WERI-Rb-1 (cell line): ENCODE results near the gene GNAQ.

Experiments used
- DNase-seq: peaks from one replicate; pipeline ENCODE4 v3.0.0-alpha.2; 2020
- H3K27ac ChIP-seq: fragments of 250-450 bp; sonication (Bioruptor Pico); 2 replicates; pipeline ENCODE4 v1.5.1; 2020; ENCODE audit warnings: mild to moderate bottlenecking, moderate library complexity
- H3K27me3 ChIP-seq: fragments of 250-450 bp; sonication (Bioruptor Pico); 2 replicates; pipeline ENCODE4 v1.5.1; 2021; ENCODE audit warnings: mild to moderate bottlenecking, low read depth, moderate library complexity; ENCODE audit not compliant: insufficient read depth, severe bottlenecking
- H3K36me3 ChIP-seq: fragments of 250-450 bp; sonication (Bioruptor Pico); 2 replicates; pipeline ENCODE4 v1.5.1; 2020; ENCODE audit warnings: mild to moderate bottlenecking, moderate library complexity
- H3K4me3 ChIP-seq: 2 replicates; pipeline ENCODE4 v1.5.1; 2011; ENCODE audit warnings: low read depth, mild to moderate bottlenecking, control low read depth, low read length
- H3K9me3 ChIP-seq: fragments of 250-450 bp; sonication (Bioruptor Pico); 2 replicates; pipeline ENCODE4 v1.5.1; 2021; ENCODE audit warnings: mild to moderate bottlenecking, moderate library complexity; ENCODE audit not compliant: severe bottlenecking
- CTCF ChIP-seq: IDR thresholded peaks from 2 replicates; pipeline ENCODE4 v1.5.1; 2011; ENCODE audit warnings: low read depth, mild to moderate bottlenecking, control low read depth, inconsistent platforms, low read length

The GNAQ gene

DNA sequence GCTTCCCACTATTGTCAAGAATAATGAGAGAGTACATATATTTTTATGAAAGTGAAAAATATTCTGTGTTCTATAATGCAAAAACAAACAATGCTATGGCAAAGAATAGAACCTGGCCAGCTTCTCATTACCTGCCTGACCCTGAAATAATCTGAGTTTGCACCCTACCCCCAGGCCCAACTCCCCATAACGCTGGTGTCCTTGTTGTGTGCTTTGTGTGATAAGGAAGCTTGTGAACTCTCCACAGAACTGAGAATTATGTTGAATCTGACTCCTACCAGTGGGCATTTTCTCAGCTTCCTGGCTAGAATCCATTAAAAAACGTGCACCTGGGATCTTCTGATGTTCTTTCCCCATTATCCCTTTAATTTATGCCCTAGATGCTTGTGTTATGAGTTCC, 205.5 kb downstream of the GNAQ start:
- H3K27me3 ChIP-seq: no peaks in the 10 kb centered on the region
- H3K9me3 ChIP-seq: no peaks in the 10 kb centered on the region
- no peak for TF ChIP-seq CTCF
- no peak overlapping the region for H3K27ac ChIP-seq
- DNase-seq: no peak
- H3K4me3 ChIP-seq: no peak overlapping the region
- no peaks in the 10 kb centered on the region for H3K36me3 ChIP-seq

GRCh38 chr9:77825361-77825760, 206.2 kb downstream of the GNAQ start:
- H3K9me3 ChIP-seq: no peaks in the 10 kb centered on the region
- no peak overlapping the region for H3K27ac ChIP-seq
- no peak for TF ChIP-seq CTCF

GRCh38 chr9:77820293-77820954, 211.2 kb downstream of the GNAQ start:
- TF ChIP-seq CTCF: no peak
- no peaks in the 10 kb centered on the region for H3K9me3 ChIP-seq
- no peak overlapping the region for H3K4me3 ChIP-seq
- no peak overlapping the region for H3K27ac ChIP-seq
- no peaks in the 10 kb centered on the region for H3K36me3 ChIP-seq
- no peak for DNase-seq
- H3K27me3 ChIP-seq: no peaks in the 10 kb centered on the region

More at GRCh38 chr9:77825361-77825760, 206.2 kb downstream of the GNAQ start:
- H3K27me3 ChIP-seq: no peaks in the 10 kb centered on the region
- DNase-seq: no peak
- no peak overlapping the region for H3K4me3 ChIP-seq
- H3K36me3 ChIP-seq: no peaks in the 10 kb centered on the region

DNA sequence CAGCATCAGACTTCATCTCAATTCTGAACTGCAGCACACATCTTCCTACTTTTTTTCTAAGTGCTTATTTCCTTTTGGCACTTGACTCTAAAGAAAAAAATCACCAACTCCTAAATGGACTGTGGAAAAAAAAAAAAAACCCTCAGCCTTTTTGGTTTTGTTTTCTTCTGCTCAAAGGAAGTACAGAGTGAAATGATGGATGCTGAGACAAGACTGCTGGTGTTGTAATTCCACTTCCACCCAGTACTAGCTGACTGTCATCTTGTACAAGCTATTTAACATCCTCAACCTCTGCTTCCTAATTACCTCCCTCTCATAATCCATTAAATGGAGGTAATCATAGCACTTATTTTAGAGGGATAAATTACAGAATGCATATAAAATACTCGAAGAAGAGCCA, 212.0 kb downstream of the GNAQ start:
- H3K4me3 ChIP-seq: no peak overlapping the region
- no peak for DNase-seq
- no peaks in the 10 kb centered on the region for H3K36me3 ChIP-seq
- no peak overlapping the region for H3K27ac ChIP-seq
- H3K27me3 ChIP-seq: no peaks in the 10 kb centered on the region
- H3K9me3 ChIP-seq: no peaks in the 10 kb centered on the region
- TF ChIP-seq CTCF: no peak

- H3K9me3 ChIP-seq: no peaks in the 10 kb centered on the region
- H3K36me3 ChIP-seq: no peaks in the 10 kb centered on the region
- H3K4me3 ChIP-seq: no peak overlapping the region
- no peak for DNase-seq
- no peak overlapping the region for H3K27ac ChIP-seq
- no peak for TF ChIP-seq CTCF
- no peaks in the 10 kb centered on the region for H3K27me3 ChIP-seq
Measured at GRCh38 chr9:77817590-77818311, 213.9 kb downstream of the GNAQ start.
